SH-SY5Y (cell line): ENCODE results near the gene LYPD5.

Experiments used
- GATA2 ChIP-seq: IDR thresholded peaks from 2 replicates; pipeline ENCODE4 v1.6.1; 2011; ENCODE audit warnings: mild to moderate bottlenecking, low read depth, low read length
- GATA3 ChIP-seq: IDR thresholded peaks from 2 replicates; pipeline ENCODE4 v1.6.1; 2011; ENCODE audit warnings: low read depth, mild to moderate bottlenecking, low read length, moderate library complexity

GRCh38 chr19:43755256-43755801 lies 46.9 kb downstream of the LYPD5 start:
- TF ChIP-seq GATA2 (no peak), GATA3 (no peak)
